HEK293 (cell line): Measurements from ENCODE around the gene ARHGAP4.

Experiments
- CTCF ChIA-PET: fragments of 350-600 bp; formaldehyde crosslinking; extraction: SDS; loops from one replicate; lab custom pipeline; 2021; ENCODE audit warnings: antibody characterized with exemption; lab: Yijun Ruan, JAX
- POLR2A ChIA-PET: fragments of 300-600 bp; formaldehyde crosslinking; extraction: SDS; loops from one replicate; lab custom pipeline; 2020; ENCODE audit warnings: antibody characterized with exemption, inconsistent platforms; lab: Yijun Ruan, JAX
- H3K27ac ChIP-seq: fragments of 200-500 bp; sonication (Bioruptor generic); 2 replicates; pipeline ENCODE4 v1.5.1; 2014; ENCODE audit warnings: low read depth, low read length, control low read depth, inconsistent platforms; ENCODE audit errors: extremely low read depth
- H3K36me3 ChIP-seq, 2 experiments: fragments of 200-500 bp in 1 of 2; sonication (Bioruptor generic) in 1 of 2; 1 replicate in 1 of 2; 2 replicates in 1 of 2; pipeline ENCODE4 v1.5.1; 2014 to 2017; ENCODE audit warnings: inconsistent platforms in 2 of 2, low read length in 2 of 2; ENCODE audit not compliant: control insufficient read depth in 2 of 2, insufficient read depth in 1 of 2
- H3K4me1 ChIP-seq: fragments of 200-500 bp; sonication (Bioruptor generic); 2 replicates; pipeline ENCODE4 v1.5.1; 2014; ENCODE audit warnings: mild to moderate bottlenecking, low read length, inconsistent platforms; ENCODE audit not compliant: control insufficient read depth, insufficient read depth
- H3K4me3 ChIP-seq: 2 replicates; pipeline ENCODE4 v1.5.1; 2011; ENCODE audit warnings: low read depth, mild to moderate bottlenecking, control low read depth, low read length, moderate library complexity
- H3K9me3 ChIP-seq: fragments of 200-500 bp; sonication (Bioruptor generic); 2 replicates; pipeline ENCODE4 v1.5.1; 2014; ENCODE audit warnings: low read depth, low read length, inconsistent platforms; ENCODE audit not compliant: control insufficient read depth, insufficient read depth
- EGR2 ChIP-seq: fragments of 450-650 bp; formaldehyde crosslinking; IDR thresholded peaks from 2 replicates; pipeline ENCODE4 v1.5.1; 2016; ENCODE audit warnings: low read depth, missing biosample characterization, missing genetic modification characterization
- IKZF3 ChIP-seq: fragments of 450-650 bp; IDR thresholded peaks from 2 replicates; pipeline ENCODE4 v1.5.0; 2018; ENCODE audit warnings: missing biosample characterization, mild to moderate bottlenecking, missing genetic modification characterization, moderate library complexity
- KLF1 ChIP-seq: fragments of 450-650 bp; formaldehyde crosslinking; IDR thresholded peaks from 2 replicates; pipeline ENCODE4 v1.5.1; 2016; ENCODE audit warnings: missing biosample characterization, missing genetic modification characterization
- KLF7 ChIP-seq: fragments of 450-650 bp; formaldehyde crosslinking; IDR thresholded peaks from 2 replicates; pipeline ENCODE4 v1.5.1; 2016; ENCODE audit warnings: missing biosample characterization, missing genetic modification characterization, borderline replicate concordance
- SP2 ChIP-seq: fragments of 450-650 bp; formaldehyde crosslinking; IDR thresholded peaks from 2 replicates; pipeline ENCODE4 v1.5.1; 2016; ENCODE audit warnings: missing biosample characterization, missing genetic modification characterization
- TCF7L2 ChIP-seq: IDR thresholded peaks from 2 replicates; pipeline ENCODE4 v1.6.1; 2011; ENCODE audit warnings: low read depth, mild to moderate bottlenecking, inconsistent platforms, low read length, moderate library complexity, borderline replicate concordance
- ZBTB48 ChIP-seq: fragments of 450-650 bp; formaldehyde crosslinking; IDR thresholded peaks from 2 replicates; pipeline ENCODE4 v1.5.1; 2016; ENCODE audit warnings: missing biosample characterization, missing genetic modification characterization
- ZNF157 ChIP-seq: fragments of 450-650 bp; formaldehyde crosslinking; IDR thresholded peaks from 2 replicates; pipeline ENCODE4 v1.5.1; 2016; ENCODE audit warnings: missing biosample characterization, missing genetic modification characterization
- ZNF202 ChIP-seq: fragments of 450-650 bp; formaldehyde crosslinking; IDR thresholded peaks from 2 replicates; pipeline ENCODE4 v1.5.1; 2016; ENCODE audit warnings: missing biosample characterization, missing genetic modification characterization, borderline replicate concordance
- ZNF274 ChIP-seq, 2 experiments: fragments of 200-500 bp in 1 of 2; fragments of 450-650 bp in 1 of 2; sonication (Bioruptor generic) in 1 of 2; formaldehyde crosslinking in 1 of 2; IDR thresholded peaks; 2 replicates each; pipeline versions ENCODE4 v1.5.1 to v1.6.1; 2014 to 2016; ENCODE audit warnings: borderline replicate concordance in 1 of 2, inconsistent platforms in 1 of 2, low read length in 1 of 2, missing biosample characterization in 1 of 2, missing genetic modification characterization in 1 of 2
- ZNF324 ChIP-seq: fragments of 450-650 bp; formaldehyde crosslinking; IDR thresholded peaks from 2 replicates; pipeline ENCODE4 v1.5.1; 2016; ENCODE audit warnings: missing biosample characterization, missing genetic modification characterization
- ZNF335 ChIP-seq: fragments of 450-650 bp; formaldehyde crosslinking; conservative IDR thresholded peaks from 2 replicates; pipeline ENCODE4 v1.5.1; 2016; ENCODE audit warnings: missing biosample characterization, missing genetic modification characterization
- ZNF654 ChIP-seq: fragments of 450-650 bp; formaldehyde crosslinking; IDR thresholded peaks from 2 replicates; pipeline ENCODE4 v1.5.1; 2016; ENCODE audit warnings: low read depth, missing biosample characterization, missing genetic modification characterization
- ZNF658 ChIP-seq: fragments of 450-650 bp; formaldehyde crosslinking; IDR thresholded peaks from 2 replicates; pipeline ENCODE4; 2016; ENCODE audit warnings: missing biosample characterization, missing genetic modification characterization
- ZNF660 ChIP-seq: fragments of 450-650 bp; IDR thresholded peaks from 2 replicates; pipeline ENCODE4 v1.5.1; 2018; ENCODE audit warnings: missing biosample characterization, mild to moderate bottlenecking, missing genetic modification characterization
- ZNF670 ChIP-seq: fragments of 450-650 bp; formaldehyde crosslinking; IDR thresholded peaks from 2 replicates; pipeline ENCODE4 v1.5.1; 2016; ENCODE audit warnings: missing biosample characterization, missing genetic modification characterization, low read depth
- ZXDB ChIP-seq: fragments of 450-650 bp; formaldehyde crosslinking; IDR thresholded peaks from 2 replicates; pipeline ENCODE4 v1.5.1; 2016; ENCODE audit warnings: missing biosample characterization, missing genetic modification characterization
- TF ChIP-seq, protein P1 (sequence below): IDR thresholded peaks from 2 replicates; pipeline ENCODE4 v1.6.1; 2011; ENCODE audit warnings: mild to moderate bottlenecking, low read depth, low read length, borderline replicate concordance
- TF ChIP-seq, protein P2 (sequence below): sonication (generic); formaldehyde crosslinking; IDR thresholded peaks from 2 replicates; pipeline ENCODE4 v1.8.1; 2022; ENCODE audit warnings: mild to moderate bottlenecking, moderate library complexity, missing genetic modification reagents
- TF ChIP-seq, protein P3 (sequence below): fragments of 450-650 bp; formaldehyde crosslinking; IDR thresholded peaks from 2 replicates; pipeline ENCODE4 v1.5.1; 2016; ENCODE audit warnings: missing biosample characterization, missing genetic modification characterization
- TF ChIP-seq, protein P4 (sequence below): fragments of 450-650 bp; formaldehyde crosslinking; IDR thresholded peaks from 2 replicates; pipeline ENCODE4 v1.5.1; 2016; ENCODE audit warnings: missing biosample characterization, missing genetic modification characterization
- TF ChIP-seq, protein P5 (sequence below): fragments of 450-650 bp; formaldehyde crosslinking; IDR thresholded peaks from 2 replicates; pipeline ENCODE4 v1.5.1; 2016; ENCODE audit warnings: missing biosample characterization, missing genetic modification characterization
- TF ChIP-seq, protein P6 (sequence below): fragments of 450-650 bp; formaldehyde crosslinking; optimal IDR thresholded peaks from 2 replicates; pipeline ENCODE3; 2016; ENCODE audit warnings: missing biosample characterization, mild to moderate bottlenecking, missing genetic modification characterization

The ARHGAP4 gene

DNA sequence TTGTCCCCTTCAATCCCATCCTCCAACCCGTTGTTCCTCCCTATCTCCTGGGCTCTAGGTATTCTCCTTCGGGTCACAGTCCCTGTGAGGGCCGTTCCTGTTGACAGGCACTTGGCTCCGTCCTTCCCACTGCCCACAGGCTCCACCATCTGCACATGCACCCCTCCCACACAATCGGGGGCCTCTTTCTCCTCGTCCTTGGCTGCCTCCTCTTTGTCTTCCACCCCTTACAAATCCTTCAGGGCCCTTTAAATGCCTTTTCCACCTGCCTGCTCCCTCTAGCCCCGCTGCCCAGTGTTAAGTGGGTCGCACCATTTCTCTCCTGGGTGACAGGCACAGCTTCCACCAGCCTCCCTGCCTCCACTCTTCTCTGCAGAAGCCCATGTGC lies 24.3 kb downstream of the ARHGAP4 start:
- H3K27ac ChIP-seq = no peak overlapping the region
- no peaks in the 10 kb centered on the region; the same call in 1 of the 2 replicates for H3K9me3 ChIP-seq
- H3K36me3 ChIP-seq = no peaks in the 10 kb centered on the region
- TF ChIP-seq KLF1 (tag by site-specific recombination) (no peak), SP2 (tag by site-specific recombination) (no peak), IKZF3 (tag by site-specific recombination) (no peak), ZNF654 (no peak), TCF7L2 (no peak), ZXDB (tag by site-specific recombination) (no peak), ZNF660 (tag by site-specific recombination) (no peak), ZNF274 (IDR thresholded peaks at IDR 0.05; ENCODE audit: low read length) (no peak), ZNF274 (tag by site-specific recombination; IDR thresholded peaks at IDR 0.05; ENCODE audit: borderline replicate concordance) (no peak), ZNF658 (tag by site-specific recombination) (0 out of 2 replicates have a peak, but pooled peaks have one; percentile 0), ZBTB48 (tag by site-specific recombination) (no peak), ZNF157 (tag by site-specific recombination) (no peak), ZNF202 (tag by site-specific recombination) (no peak), ZNF670 (tag by site-specific recombination) (no peak), KLF7 (tag by site-specific recombination) (no peak), ZNF335 (tag by site-specific recombination) (peak; percentile 41; the same call in 1 of the 2 replicates), ZNF324 (tag by site-specific recombination) (no peak), EGR2 (tag by site-specific recombination) (no peak; the same call in 1 of the 2 replicates)
- TF ChIP-seq, protein P1, sequence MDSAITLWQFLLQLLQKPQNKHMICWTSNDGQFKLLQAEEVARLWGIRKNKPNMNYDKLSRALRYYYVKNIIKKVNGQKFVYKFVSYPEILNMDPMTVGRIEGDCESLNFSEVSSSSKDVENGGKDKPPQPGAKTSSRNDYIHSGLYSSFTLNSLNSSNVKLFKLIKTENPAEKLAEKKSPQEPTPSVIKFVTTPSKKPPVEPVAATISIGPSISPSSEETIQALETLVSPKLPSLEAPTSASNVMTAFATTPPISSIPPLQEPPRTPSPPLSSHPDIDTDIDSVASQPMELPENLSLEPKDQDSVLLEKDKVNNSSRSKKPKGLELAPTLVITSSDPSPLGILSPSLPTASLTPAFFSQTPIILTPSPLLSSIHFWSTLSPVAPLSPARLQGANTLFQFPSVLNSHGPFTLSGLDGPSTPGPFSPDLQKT = no peak
- TF ChIP-seq, protein P2, sequence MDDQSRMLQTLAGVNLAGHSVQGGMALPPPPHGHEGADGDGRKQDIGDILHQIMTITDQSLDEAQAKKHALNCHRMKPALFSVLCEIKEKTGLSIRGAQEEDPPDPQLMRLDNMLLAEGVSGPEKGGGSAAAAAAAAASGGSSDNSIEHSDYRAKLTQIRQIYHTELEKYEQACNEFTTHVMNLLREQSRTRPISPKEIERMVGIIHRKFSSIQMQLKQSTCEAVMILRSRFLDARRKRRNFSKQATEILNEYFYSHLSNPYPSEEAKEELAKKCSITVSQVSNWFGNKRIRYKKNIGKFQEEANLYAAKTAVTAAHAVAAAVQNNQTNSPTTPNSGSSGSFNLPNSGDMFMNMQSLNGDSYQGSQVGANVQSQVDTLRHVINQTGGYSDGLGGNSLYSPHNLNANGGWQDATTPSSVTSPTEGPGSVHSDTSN (CRISPR knock-in tag) = no peak
- TF ChIP-seq, protein P3, sequence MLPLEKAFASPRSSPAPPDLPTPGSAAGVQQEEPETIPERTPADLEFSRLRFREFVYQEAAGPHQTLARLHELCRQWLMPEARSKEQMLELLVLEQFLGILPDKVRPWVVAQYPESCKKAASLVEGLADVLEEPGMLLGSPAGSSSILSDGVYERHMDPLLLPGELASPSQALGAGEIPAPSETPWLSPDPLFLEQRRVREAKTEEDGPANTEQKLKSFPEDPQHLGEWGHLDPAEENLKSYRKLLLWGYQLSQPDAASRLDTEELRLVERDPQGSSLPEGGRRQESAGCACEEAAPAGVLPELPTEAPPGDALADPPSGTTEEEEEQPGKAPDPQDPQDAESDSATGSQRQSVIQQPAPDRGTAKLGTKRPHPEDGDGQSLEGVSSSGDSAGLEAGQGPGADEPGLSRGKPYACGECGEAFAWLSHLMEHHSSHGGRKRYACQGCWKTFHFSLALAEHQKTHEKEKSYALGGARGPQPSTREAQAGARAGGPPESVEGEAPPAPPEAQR (tag by site-specific recombination) = no peak
- TF ChIP-seq, protein P4, sequence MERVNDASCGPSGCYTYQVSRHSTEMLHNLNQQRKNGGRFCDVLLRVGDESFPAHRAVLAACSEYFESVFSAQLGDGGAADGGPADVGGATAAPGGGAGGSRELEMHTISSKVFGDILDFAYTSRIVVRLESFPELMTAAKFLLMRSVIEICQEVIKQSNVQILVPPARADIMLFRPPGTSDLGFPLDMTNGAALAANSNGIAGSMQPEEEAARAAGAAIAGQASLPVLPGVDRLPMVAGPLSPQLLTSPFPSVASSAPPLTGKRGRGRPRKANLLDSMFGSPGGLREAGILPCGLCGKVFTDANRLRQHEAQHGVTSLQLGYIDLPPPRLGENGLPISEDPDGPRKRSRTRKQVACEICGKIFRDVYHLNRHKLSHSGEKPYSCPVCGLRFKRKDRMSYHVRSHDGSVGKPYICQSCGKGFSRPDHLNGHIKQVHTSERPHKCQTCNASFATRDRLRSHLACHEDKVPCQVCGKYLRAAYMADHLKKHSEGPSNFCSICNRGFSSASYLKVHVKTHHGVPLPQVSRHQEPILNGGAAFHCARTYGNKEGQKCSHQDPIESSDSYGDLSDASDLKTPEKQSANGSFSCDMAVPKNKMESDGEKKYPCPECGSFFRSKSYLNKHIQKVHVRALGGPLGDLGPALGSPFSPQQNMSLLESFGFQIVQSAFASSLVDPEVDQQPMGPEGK (tag by site-specific recombination) = no peak
- TF ChIP-seq, protein P5, sequence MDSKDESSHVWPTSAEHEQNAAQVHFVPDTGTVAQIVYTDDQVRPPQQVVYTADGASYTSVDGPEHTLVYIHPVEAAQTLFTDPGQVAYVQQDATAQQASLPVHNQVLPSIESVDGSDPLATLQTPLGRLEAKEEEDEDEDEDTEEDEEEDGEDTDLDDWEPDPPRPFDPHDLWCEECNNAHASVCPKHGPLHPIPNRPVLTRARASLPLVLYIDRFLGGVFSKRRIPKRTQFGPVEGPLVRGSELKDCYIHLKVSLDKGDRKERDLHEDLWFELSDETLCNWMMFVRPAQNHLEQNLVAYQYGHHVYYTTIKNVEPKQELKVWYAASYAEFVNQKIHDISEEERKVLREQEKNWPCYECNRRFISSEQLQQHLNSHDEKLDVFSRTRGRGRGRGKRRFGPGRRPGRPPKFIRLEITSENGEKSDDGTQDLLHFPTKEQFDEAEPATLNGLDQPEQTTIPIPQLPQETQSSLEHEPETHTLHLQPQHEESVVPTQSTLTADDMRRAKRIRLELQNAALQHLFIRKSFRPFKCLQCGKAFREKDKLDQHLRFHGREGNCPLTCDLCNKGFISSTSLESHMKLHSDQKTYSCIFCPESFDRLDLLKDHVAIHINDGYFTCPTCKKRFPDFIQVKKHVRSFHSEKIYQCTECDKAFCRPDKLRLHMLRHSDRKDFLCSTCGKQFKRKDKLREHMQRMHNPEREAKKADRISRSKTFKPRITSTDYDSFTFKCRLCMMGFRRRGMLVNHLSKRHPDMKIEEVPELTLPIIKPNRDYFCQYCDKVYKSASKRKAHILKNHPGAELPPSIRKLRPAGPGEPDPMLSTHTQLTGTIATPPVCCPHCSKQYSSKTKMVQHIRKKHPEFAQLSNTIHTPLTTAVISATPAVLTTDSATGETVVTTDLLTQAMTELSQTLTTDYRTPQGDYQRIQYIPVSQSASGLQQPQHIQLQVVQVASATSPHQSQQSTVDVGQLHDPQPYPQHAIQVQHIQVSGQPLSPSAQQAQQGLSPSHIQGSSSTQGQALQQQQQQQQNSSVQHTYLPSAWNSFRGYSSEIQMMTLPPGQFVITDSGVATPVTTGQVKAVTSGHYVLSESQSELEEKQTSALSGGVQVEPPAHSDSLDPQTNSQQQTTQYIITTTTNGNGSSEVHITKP (tag by site-specific recombination) = peak; percentile 87
- TF ChIP-seq, protein P6, sequence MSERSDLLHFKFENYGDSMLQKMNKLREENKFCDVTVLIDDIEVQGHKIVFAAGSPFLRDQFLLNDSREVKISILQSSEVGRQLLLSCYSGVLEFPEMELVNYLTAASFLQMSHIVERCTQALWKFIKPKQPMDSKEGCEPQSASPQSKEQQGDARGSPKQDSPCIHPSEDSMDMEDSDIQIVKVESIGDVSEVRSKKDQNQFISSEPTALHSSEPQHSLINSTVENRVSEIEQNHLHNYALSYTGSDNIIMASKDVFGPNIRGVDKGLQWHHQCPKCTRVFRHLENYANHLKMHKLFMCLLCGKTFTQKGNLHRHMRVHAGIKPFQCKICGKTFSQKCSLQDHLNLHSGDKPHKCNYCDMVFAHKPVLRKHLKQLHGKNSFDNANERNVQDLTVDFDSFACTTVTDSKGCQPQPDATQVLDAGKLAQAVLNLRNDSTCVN (tag by site-specific recombination) = no peak
- TF ChIP-seq, all 188 proteins: peak for 3
- no peaks in the 10 kb centered on the region for H3K4me1 ChIP-seq
- H3K4me3 ChIP-seq = no peak overlapping the region
- ChIA-PET POLR2A (interaction anchor here (1.2 kb wide), 1 partner anchor 26 kb away, joined by 3 read pairs; no protein-coding TSS in a partner anchor), CTCF (no interaction called here)
